Ishikawa (cell line): ENCODE measurements around the gene PLP1.

Experiments used
- CEBPB ChIP-seq: IDR thresholded peaks from 2 replicates; pipeline ENCODE4 v1.6.1; 2012
- EGR1 ChIP-seq: IDR thresholded peaks from 2 replicates; pipeline ENCODE4 v1.6.1; 2012
- MAX ChIP-seq: IDR thresholded peaks from 2 replicates; pipeline ENCODE4 v1.6.1; 2012
- YY1 ChIP-seq: IDR thresholded peaks from 2 replicates; pipeline ENCODE4 v1.6.1; 2012; ENCODE audit warnings: low read depth
- TF ChIP-seq, protein P1 (sequence below): IDR thresholded peaks from 2 replicates; pipeline ENCODE4 v1.6.1; 2012; ENCODE audit warnings: low read depth, mild to moderate bottlenecking

- TF ChIP-seq MAX (no peak), YY1 (no peak), EGR1 (no peak), CEBPB (no peak)
- TF ChIP-seq, protein P1, sequence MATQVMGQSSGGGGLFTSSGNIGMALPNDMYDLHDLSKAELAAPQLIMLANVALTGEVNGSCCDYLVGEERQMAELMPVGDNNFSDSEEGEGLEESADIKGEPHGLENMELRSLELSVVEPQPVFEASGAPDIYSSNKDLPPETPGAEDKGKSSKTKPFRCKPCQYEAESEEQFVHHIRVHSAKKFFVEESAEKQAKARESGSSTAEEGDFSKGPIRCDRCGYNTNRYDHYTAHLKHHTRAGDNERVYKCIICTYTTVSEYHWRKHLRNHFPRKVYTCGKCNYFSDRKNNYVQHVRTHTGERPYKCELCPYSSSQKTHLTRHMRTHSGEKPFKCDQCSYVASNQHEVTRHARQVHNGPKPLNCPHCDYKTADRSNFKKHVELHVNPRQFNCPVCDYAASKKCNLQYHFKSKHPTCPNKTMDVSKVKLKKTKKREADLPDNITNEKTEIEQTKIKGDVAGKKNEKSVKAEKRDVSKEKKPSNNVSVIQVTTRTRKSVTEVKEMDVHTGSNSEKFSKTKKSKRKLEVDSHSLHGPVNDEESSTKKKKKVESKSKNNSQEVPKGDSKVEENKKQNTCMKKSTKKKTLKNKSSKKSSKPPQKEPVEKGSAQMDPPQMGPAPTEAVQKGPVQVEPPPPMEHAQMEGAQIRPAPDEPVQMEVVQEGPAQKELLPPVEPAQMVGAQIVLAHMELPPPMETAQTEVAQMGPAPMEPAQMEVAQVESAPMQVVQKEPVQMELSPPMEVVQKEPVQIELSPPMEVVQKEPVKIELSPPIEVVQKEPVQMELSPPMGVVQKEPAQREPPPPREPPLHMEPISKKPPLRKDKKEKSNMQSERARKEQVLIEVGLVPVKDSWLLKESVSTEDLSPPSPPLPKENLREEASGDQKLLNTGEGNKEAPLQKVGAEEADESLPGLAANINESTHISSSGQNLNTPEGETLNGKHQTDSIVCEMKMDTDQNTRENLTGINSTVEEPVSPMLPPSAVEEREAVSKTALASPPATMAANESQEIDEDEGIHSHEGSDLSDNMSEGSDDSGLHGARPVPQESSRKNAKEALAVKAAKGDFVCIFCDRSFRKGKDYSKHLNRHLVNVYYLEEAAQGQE: no peak
Measured at GRCh38 chrX:103830848-103831247, 54.2 kb downstream of the PLP1 start.
